HL-60 (cell line): ENCODE measurements around the gene ASF1B.
A peak's percentile ranks its signal among the peaks of the same experiment; 100 is the strongest.

ENCODE experiments used
- TF ChIP-seq, protein P1 (sequence below): IDR thresholded peaks from one replicate; pipeline ENCODE4 v1.5.1; 2011; ENCODE audit warnings: low read length, control low read depth, inconsistent platforms; ENCODE audit not compliant: insufficient read depth
- TF ChIP-seq, protein P2 (sequence below): IDR thresholded peaks from 2 replicates; pipeline ENCODE4 v1.6.1; 2012; ENCODE audit warnings: low read depth; ENCODE audit not compliant: insufficient replicate concordance

DNA sequence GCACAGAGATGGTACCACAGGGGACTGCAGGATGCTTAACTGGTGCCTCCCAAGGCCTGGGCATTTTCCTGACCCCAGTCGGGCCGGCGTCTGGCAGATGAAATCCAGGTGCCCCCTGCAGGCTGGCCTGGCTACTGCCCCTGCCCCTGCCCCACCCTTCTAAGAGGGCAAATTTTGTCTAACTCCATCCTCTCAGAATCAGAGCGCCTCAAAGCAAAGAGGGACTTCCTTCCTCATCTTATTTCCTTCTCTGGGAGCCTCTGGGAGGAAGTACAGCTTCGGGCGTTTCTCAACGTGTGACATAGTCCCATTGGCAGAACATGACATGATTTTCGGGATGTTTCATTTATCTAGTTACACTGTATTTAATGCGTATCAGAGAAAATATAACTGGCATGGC lies 21.5 kb downstream of the ASF1B start:
- TF ChIP-seq, protein P1, sequence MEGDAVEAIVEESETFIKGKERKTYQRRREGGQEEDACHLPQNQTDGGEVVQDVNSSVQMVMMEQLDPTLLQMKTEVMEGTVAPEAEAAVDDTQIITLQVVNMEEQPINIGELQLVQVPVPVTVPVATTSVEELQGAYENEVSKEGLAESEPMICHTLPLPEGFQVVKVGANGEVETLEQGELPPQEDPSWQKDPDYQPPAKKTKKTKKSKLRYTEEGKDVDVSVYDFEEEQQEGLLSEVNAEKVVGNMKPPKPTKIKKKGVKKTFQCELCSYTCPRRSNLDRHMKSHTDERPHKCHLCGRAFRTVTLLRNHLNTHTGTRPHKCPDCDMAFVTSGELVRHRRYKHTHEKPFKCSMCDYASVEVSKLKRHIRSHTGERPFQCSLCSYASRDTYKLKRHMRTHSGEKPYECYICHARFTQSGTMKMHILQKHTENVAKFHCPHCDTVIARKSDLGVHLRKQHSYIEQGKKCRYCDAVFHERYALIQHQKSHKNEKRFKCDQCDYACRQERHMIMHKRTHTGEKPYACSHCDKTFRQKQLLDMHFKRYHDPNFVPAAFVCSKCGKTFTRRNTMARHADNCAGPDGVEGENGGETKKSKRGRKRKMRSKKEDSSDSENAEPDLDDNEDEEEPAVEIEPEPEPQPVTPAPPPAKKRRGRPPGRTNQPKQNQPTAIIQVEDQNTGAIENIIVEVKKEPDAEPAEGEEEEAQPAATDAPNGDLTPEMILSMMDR = peak; percentile 27
- TF ChIP-seq, protein P2, sequence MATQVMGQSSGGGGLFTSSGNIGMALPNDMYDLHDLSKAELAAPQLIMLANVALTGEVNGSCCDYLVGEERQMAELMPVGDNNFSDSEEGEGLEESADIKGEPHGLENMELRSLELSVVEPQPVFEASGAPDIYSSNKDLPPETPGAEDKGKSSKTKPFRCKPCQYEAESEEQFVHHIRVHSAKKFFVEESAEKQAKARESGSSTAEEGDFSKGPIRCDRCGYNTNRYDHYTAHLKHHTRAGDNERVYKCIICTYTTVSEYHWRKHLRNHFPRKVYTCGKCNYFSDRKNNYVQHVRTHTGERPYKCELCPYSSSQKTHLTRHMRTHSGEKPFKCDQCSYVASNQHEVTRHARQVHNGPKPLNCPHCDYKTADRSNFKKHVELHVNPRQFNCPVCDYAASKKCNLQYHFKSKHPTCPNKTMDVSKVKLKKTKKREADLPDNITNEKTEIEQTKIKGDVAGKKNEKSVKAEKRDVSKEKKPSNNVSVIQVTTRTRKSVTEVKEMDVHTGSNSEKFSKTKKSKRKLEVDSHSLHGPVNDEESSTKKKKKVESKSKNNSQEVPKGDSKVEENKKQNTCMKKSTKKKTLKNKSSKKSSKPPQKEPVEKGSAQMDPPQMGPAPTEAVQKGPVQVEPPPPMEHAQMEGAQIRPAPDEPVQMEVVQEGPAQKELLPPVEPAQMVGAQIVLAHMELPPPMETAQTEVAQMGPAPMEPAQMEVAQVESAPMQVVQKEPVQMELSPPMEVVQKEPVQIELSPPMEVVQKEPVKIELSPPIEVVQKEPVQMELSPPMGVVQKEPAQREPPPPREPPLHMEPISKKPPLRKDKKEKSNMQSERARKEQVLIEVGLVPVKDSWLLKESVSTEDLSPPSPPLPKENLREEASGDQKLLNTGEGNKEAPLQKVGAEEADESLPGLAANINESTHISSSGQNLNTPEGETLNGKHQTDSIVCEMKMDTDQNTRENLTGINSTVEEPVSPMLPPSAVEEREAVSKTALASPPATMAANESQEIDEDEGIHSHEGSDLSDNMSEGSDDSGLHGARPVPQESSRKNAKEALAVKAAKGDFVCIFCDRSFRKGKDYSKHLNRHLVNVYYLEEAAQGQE = no peak
